WI38 (cell line): ENCODE measurements around the gene CALY.

Source experiments
- H3K4me3 ChIP-seq: 2 replicates; pipeline ENCODE4 v1.5.1; 2011; ENCODE audit warnings: low read depth, mild to moderate bottlenecking, control low read depth, low read length
- TF ChIP-seq, protein P1 (sequence below): IDR thresholded peaks from 2 replicates; pipeline ENCODE4 v1.5.1; 2012; ENCODE audit warnings: low read depth, mild to moderate bottlenecking, control low read depth, low read length

The CALY gene

GRCh38 chr10:133350283-133350949, 13.7 kb upstream of the CALY start:
- TF ChIP-seq, protein P1, sequence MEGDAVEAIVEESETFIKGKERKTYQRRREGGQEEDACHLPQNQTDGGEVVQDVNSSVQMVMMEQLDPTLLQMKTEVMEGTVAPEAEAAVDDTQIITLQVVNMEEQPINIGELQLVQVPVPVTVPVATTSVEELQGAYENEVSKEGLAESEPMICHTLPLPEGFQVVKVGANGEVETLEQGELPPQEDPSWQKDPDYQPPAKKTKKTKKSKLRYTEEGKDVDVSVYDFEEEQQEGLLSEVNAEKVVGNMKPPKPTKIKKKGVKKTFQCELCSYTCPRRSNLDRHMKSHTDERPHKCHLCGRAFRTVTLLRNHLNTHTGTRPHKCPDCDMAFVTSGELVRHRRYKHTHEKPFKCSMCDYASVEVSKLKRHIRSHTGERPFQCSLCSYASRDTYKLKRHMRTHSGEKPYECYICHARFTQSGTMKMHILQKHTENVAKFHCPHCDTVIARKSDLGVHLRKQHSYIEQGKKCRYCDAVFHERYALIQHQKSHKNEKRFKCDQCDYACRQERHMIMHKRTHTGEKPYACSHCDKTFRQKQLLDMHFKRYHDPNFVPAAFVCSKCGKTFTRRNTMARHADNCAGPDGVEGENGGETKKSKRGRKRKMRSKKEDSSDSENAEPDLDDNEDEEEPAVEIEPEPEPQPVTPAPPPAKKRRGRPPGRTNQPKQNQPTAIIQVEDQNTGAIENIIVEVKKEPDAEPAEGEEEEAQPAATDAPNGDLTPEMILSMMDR = no peak
- H3K4me3 ChIP-seq = no peak overlapping the region

GRCh38 chr10:133349577-133350011, 12.9 kb upstream of the CALY start:
- TF ChIP-seq, protein P1 = no peak
- H3K4me3 ChIP-seq = no peak overlapping the region

GRCh38 chr10:133349160-133349568, 12.5 kb upstream of the CALY start:
- no peak overlapping the region for H3K4me3 ChIP-seq
- TF ChIP-seq, protein P1 = no peak

GRCh38 chr10:133347710-133348517, 11.2 kb upstream of the CALY start:
- H3K4me3 ChIP-seq = no peak overlapping the region
- TF ChIP-seq, protein P1 = no peak

- TF ChIP-seq, protein P1 = no peak
- H3K4me3 ChIP-seq = no peak overlapping the region
These were observed 9.7 kb upstream of the CALY start for GRCh38 chr10:133346413-133346812.

DNA sequence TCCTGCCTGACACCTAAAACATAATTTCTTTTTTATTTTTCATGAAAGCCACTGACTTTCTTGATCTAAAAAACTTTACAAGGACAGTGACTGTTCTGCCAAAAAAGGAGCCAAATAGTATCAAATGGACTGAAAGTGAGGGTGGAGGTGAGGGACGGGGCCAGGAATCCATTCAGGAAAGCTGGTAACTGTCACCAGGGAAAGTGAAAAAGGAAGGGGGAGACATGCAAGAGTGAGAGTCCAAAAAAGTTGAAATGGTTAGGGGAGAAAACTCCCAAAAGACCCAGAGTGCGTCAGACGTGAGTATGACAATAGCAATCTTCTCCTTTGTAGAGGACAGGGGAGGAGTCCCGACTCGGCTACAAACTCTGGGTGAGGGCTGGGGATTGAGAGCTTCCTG, 7.5 kb upstream of the CALY start:
- no peak overlapping the region for H3K4me3 ChIP-seq
- TF ChIP-seq, protein P1 = no peak

DNA sequence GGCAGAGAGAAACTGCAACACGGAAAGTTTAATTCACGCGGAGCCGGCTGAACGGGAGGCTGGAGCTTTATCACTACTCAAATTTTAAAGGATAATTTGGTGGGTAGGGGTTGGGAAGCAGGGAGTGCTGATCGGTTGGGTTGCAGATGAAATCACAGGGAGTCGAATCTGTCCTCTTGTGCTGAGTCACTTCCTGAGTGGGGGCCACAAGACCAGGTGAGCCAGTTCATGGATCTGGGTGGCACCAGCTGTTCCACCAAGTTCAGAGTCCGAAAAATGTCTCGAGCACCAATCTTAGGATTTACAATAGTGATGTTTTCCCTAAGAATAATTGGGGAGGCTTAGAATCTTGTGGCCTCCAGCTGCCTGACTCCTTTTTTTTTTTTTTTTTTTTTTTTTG, 6.9 kb upstream of the CALY start:
- no peak overlapping the region for H3K4me3 ChIP-seq
- TF ChIP-seq, protein P1 = no peak
